MM.1S (cell line): ENCODE measurements around the gene WNT3.

Experiments
- DNase-seq: peaks from one replicate; pipeline ENCODE4 v3.0.0-alpha.2; 2015
- H2AFZ ChIP-seq: fragments of 300-600 bp; sonication (generic); 2 replicates; pipeline ENCODE4 v1.6.0; 2016; ENCODE audit warnings: antibody characterized with exemption, low read length
- H3F3A ChIP-seq: fragments of 300-600 bp; sonication (generic); 2 replicates; pipeline ENCODE4 v1.6.1; 2016; ENCODE audit warnings: mild to moderate bottlenecking, antibody characterized with exemption, low read length, moderate library complexity, mixed read lengths; ENCODE audit not compliant: insufficient read depth
- H3K27ac ChIP-seq: fragments of 300-600 bp; sonication (generic); 2 replicates; pipeline ENCODE4 v1.5.1; 2016; ENCODE audit warnings: mild to moderate bottlenecking, low read length
- H3K27me3 ChIP-seq: fragments of 300-600 bp; sonication (generic); replicated peaks from 2 replicates; pipeline ENCODE4 v1.6.0; 2016; ENCODE audit warnings: low read length; ENCODE audit not compliant: insufficient read depth
- H3K36me3 ChIP-seq: fragments of 300-600 bp; sonication (generic); replicated peaks from 2 replicates; pipeline ENCODE4 v1.6.1; 2016; ENCODE audit warnings: mild to moderate bottlenecking, low read length, mixed read lengths; ENCODE audit not compliant: insufficient read depth
- H3K4me1 ChIP-seq: fragments of 300-600 bp; sonication (generic); 2 replicates; pipeline ENCODE4 v1.6.1; 2016; ENCODE audit warnings: low read length, mixed read lengths
- H3K4me2 ChIP-seq: fragments of 300-600 bp; sonication (generic); 2 replicates; pipeline ENCODE4 v1.6.0; 2016; ENCODE audit warnings: low read depth, low read length
- H3K4me3 ChIP-seq: fragments of 300-600 bp; sonication (generic); 2 replicates; pipeline ENCODE4 v1.5.1; 2016; ENCODE audit warnings: low read length, mixed read lengths
- H3K79me2 ChIP-seq: fragments of 300-600 bp; sonication (generic); 2 replicates; pipeline ENCODE4 v1.6.1; 2016; ENCODE audit warnings: mixed run types, low read length, mixed read lengths
- H3K9ac ChIP-seq: fragments of 300-600 bp; sonication (generic); 2 replicates; pipeline ENCODE4 v1.6.1; 2016; ENCODE audit warnings: low read length, mixed read lengths
- H3K9me2 ChIP-seq: fragments of 300-600 bp; sonication (generic); replicated peaks from 2 replicates; pipeline ENCODE4 v1.6.1; 2016; ENCODE audit warnings: mild to moderate bottlenecking, low read length, mixed read lengths; ENCODE audit not compliant: insufficient read depth
- H3K9me3 ChIP-seq: fragments of 300-600 bp; sonication (generic); replicated peaks from 2 replicates; pipeline ENCODE4 v1.6.1; 2016; ENCODE audit warnings: mild to moderate bottlenecking, low read length, mixed read lengths; ENCODE audit not compliant: insufficient read depth
- H4K20me1 ChIP-seq: fragments of 300-600 bp; sonication (generic); 2 replicates; pipeline ENCODE4 v1.6.1; 2016; ENCODE audit warnings: mild to moderate bottlenecking, low read length, moderate library complexity, mixed read lengths; ENCODE audit not compliant: insufficient read depth
- CTCF ChIP-seq: fragments of 300-600 bp; sonication (generic); IDR thresholded peaks from 2 replicates; pipeline ENCODE4 v1.5.1; 2016; ENCODE audit warnings: antibody characterized with exemption, low read length, mixed read lengths
- EZH2 ChIP-seq: fragments of 300-600 bp; sonication (generic); optimal IDR thresholded peaks from 2 replicates; pipeline ENCODE3; 2017; ENCODE audit warnings: low read depth, mild to moderate bottlenecking, antibody characterized with exemption, low read length, mixed read lengths
- EZH2phosphoT487 ChIP-seq: fragments of 300-600 bp; sonication (generic); IDR thresholded peaks from 2 replicates; pipeline ENCODE4 v1.6.1; 2018; ENCODE audit warnings: antibody characterized with exemption, low read length

Gene WNT3

DNA sequence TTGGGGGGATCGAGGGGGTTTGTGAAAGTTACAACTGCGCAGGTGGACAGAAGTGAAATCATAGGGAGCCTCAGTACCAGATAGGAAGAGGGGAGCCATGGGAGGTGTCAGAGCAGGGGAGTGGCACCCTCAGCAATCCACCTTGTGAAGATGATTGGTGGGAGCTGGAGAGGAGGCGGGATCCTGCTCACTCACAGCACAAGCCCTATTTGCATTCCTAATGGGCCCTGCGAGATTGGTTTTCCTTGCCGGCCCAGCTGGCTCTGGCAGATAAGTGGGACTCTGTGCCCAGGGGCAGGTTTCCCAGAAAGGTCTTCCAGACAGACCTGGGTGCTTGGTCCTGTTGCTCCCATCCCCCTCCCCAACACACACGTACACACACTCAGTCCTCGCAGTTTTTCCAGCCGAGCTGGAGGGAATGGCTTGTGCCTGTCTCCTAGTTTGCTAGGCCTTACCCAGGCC lies 9.4 kb downstream of the WNT3 start:
- Histone ChIP-seq H3K9me3 (no peaks in the 10 kb centered on the region), H2AFZ (no peak overlapping the region)
- TF ChIP-seq EZH2 (no peak), EZH2phosphoT487 (no peak), CTCF (no peak)

DNA sequence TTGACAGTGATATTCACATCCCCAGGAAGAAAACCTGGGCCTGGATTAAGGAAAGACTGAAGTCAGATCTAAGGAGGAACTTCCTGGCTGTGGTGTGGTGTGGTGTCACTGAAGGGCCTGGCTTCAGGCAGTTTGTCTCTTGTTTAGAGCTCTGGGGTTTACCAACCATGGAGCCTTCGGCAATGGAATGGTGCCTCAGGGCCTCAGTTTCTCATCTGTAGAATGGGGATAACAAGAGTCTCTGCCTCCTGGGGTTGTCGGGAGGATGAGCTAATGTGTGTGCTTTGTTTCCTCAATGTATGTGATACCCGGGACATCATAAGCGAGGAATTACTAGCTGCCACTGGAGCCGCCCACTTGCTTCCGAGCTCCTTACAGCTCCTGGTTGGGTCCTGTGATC lies 12.7 kb downstream of the WNT3 start:
- H3K9ac ChIP-seq, result no peak overlapping the region
- no peak for TF ChIP-seq EZH2
- TF ChIP-seq CTCF, result no peak
- TF ChIP-seq EZH2phosphoT487, result no peak
- no peak overlapping the region for H3K27ac ChIP-seq
- no peaks in the 10 kb centered on the region for H3K4me1 ChIP-seq
- no peak overlapping the region for H2AFZ ChIP-seq
- no peaks in the 10 kb centered on the region for H3K36me3 ChIP-seq
- H3F3A ChIP-seq, result no peaks in the 10 kb centered on the region
- no peak overlapping the region for H3K4me3 ChIP-seq
- no peaks in the 10 kb centered on the region for H3K27me3 ChIP-seq
- no peaks in the 10 kb centered on the region for H3K9me3 ChIP-seq
- no peak overlapping the region for H3K4me2 ChIP-seq
- DNase-seq, result no peak
- no peaks in the 10 kb centered on the region for H4K20me1 ChIP-seq
- no peaks in the 10 kb centered on the region for H3K9me2 ChIP-seq
- no peaks in the 10 kb centered on the region for H3K79me2 ChIP-seq

More for the DNA sequence above, 9.4 kb downstream of the WNT3 start:
- Histone ChIP-seq H3K79me2 (no peaks in the 10 kb centered on the region), H3K9me2 (no peaks in the 10 kb centered on the region), H3K27ac (no peak overlapping the region), H3F3A (no peaks in the 10 kb centered on the region), H4K20me1 (no peaks in the 10 kb centered on the region), H3K27me3 (peaks cover 23% of the 10 kb centered on the region), H3K9ac (no peak overlapping the region), H3K4me3 (no peak overlapping the region), H3K4me1 (no peaks in the 10 kb centered on the region), H3K36me3 (no peaks in the 10 kb centered on the region), H3K4me2 (no peak overlapping the region)
- DNase-seq, result no peak

GRCh38 chr17:46803544-46803943 lies 14.9 kb downstream of the WNT3 start:
- no peak overlapping the region for H3K9ac ChIP-seq

More at GRCh38 chr17:46803544-46803943, 14.9 kb downstream of the WNT3 start:
- H3K27ac ChIP-seq, result no peak overlapping the region
- no peaks in the 10 kb centered on the region for H3K27me3 ChIP-seq
- no peak for DNase-seq
- no peaks in the 10 kb centered on the region for H3F3A ChIP-seq
- no peaks in the 10 kb centered on the region for H4K20me1 ChIP-seq
- no peaks in the 10 kb centered on the region for H3K4me1 ChIP-seq
- H3K9me3 ChIP-seq, result no peaks in the 10 kb centered on the region
- no peak overlapping the region for H2AFZ ChIP-seq
- no peaks in the 10 kb centered on the region for H3K36me3 ChIP-seq
- H3K4me2 ChIP-seq, result no peak overlapping the region
- no peaks in the 10 kb centered on the region for H3K9me2 ChIP-seq
- no peak overlapping the region for H3K4me3 ChIP-seq
- TF ChIP-seq EZH2 (no peak), EZH2phosphoT487 (no peak), CTCF (no peak)
- H3K79me2 ChIP-seq, result no peaks in the 10 kb centered on the region
